K562 treated with DMSO at 1 percent for 12 hours (cell line): ENCODE data around the gene UGT1A1. TPM values are rescaled to one million over a fixed set of nuclear protein-coding genes. Genes with fewer than 3 reads are reported as not detected.

Source experiments
- total RNA-seq: library from RNA; unstranded; fragments of 300-600 nt; gene quantifications from 2 replicates; pipeline ENCODE4 v1.2.3, GENCODE V29; 2022; ENCODE audit not compliant: insufficient read depth

UGT1A1 gene
- total RNA-seq = not detected in 2 replicates

GRCh38 chr2:233760043-233760442, at the start of gene UGT1A1:
TSS of gene UGT1A1 (plus strand) at chr2:233760270. CDS start at chr2:233760288, 18 bp downstream.

GRCh38 chr2:233712611-233713261, 47.3 kb upstream of the UGT1A1 start, which contains the start of gene UGT1A5:
TSS of gene UGT1A5 (plus strand) at chr2:233712907. CDS start at chr2:233712992, 85 bp downstream.

GRCh38 chr2:233718552-233718951, 41.5 kb upstream of the UGT1A1 start, which contains the start of gene UGT1A4:
TSS of gene UGT1A4 (plus strand) at chr2:233718736. CDS start at chr2:233718821, 85 bp downstream.

GRCh38 chr2:233728723-233729301, 31.3 kb upstream of the UGT1A1 start, which contains the start of gene UGT1A3:
TSS of gene UGT1A3 (plus strand) at chr2:233729042. CDS start at chr2:233729127, 85 bp downstream.

GRCh38 chr2:233778030-233778429, 18.0 kb downstream of the UGT1A1 start, which contains the start of gene MROH2A:
TSS of gene MROH2A (plus strand) at chr2:233778330. CDS start at chr2:233779359, 1,029 bp downstream.

Other genes starting within 250 kb of the UGT1A1 start
- gene USP40, start 193.5 kb upstream of the UGT1A1 start, total RNA-seq = 8.2 and 13.2 TPM in 2 replicates
- not detected in 2 replicates for gene UGT1A8, start 142.6 kb upstream of the UGT1A1 start, total RNA-seq
- gene UGT1A10, start 123.8 kb upstream of the UGT1A1 start, total RNA-seq = not detected in 2 replicates
- not detected in 2 replicates for gene UGT1A9, start 88.4 kb upstream of the UGT1A1 start, total RNA-seq
- not detected in 2 replicates for gene UGT1A7, start 78.4 kb upstream of the UGT1A1 start, total RNA-seq
- gene UGT1A6, start 67.4 kb upstream of the UGT1A1 start, total RNA-seq = not detected in 2 replicates
- gene UGT1A5, start 47.4 kb upstream of the UGT1A1 start, total RNA-seq = not detected in 2 replicates
- not detected in 2 replicates for gene UGT1A4, start 41.5 kb upstream of the UGT1A1 start, total RNA-seq
- not detected in 2 replicates for gene UGT1A3, start 31.2 kb upstream of the UGT1A1 start, total RNA-seq
- gene MROH2A, start 18.1 kb downstream of the UGT1A1 start, total RNA-seq = not detected in 2 replicates
- gene HJURP, start 94.3 kb downstream of the UGT1A1 start, total RNA-seq = 13.3 and 29.6 TPM in 2 replicates
- not detected in 2 replicates for gene TRPM8, start 157.1 kb downstream of the UGT1A1 start, total RNA-seq